ENCODE data around the gene NPEPPS.

GRCh38 chr17:47611372-47612350, 80.8 kb downstream of the NPEPPS start:
- TF ChIP-seq CTCF (IDR thresholded peaks at IDR 0.05 in 8 of 11, conservative IDR thresholded peaks at IDR 0.05 in 3 of 11) (no peak), POLR2A (IDR thresholded peaks at IDR 0.05) (no peak), POLR2AphosphoS5 (IDR thresholded peaks at IDR 0.05) (no peak)
